ENCODE measurements around the gene RB1.

The RB1 gene

DNA sequence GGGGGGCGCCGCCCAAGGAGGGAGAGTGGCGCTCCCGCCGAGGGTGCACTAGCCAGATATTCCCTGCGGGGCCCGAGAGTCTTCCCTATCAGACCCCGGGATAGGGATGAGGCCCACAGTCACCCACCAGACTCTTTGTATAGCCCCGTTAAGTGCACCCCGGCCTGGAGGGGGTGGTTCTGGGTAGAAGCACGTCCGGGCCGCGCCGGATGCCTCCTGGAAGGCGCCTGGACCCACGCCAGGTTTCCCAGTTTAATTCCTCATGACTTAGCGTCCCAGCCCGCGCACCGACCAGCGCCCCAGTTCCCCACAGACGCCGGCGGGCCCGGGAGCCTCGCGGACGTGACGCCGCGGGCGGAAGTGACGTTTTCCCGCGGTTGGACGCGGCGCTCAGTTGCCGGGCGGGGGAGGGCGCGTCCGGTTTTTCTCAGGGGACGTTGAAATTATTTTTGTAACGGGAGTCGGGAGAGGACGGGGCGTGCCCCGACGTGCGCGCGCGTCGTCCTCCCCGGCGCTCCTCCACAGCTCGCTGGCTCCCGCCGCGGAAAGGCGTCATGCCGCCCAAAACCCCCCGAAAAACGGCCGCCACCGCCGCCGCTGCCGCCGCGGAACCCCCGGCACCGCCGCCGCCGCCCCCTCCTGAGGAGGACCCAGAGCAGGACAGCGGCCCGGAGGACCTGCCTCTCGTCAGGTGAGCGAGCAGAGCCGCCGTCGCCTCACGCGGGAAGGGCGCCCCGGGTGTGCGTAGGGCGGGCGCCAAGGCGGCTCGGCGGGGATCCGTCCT, at the start of gene RB1:
Gene RB1 (plus strand): TSS at position 393 of the 784 bp plus-strand sequence. CDS start 162 bp downstream, at position 555.
- peak in 13 of 14 donors; percentile 54 to 89 (median 75) for DNase-seq

DNA sequence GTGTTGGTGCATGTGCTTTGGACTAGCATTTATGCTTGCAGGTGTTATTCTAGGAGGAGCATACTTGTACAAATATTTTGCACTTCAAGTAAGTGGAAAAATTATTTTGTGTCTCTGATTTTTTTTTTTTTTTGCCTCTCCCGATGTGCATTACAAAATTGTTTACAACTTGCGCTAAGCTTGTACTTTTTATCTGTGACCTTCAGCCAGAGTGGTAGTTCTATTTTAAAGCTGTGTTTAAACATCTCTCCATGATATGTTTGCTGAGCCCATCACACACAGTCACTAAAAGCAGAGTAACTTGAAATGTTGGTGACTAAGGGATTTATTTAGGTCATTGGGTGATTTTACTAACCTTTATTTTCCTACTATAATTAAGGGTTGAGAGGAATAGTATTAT, 49.7 kb upstream of the RB1 start:
- DNase-seq = no peak

DNA sequence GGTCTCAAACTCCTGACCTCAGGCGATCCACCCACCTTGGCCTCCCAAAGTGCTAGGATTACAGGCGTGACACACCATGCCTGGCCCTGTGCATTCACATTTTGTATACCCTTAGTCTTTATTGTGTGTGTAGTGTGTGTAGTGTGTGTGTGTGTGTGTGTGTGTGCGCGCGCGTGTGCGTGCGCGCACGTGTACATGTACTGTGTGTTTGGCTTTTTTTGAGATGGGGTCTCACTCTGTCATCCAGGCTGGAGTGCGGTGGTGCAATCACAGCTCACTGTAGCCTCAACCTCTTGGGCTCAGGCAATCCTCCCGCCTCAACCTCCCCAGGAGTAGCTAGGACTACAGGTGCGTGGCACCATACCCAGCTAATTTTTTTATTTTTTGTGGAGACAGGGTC, 48.5 kb upstream of the RB1 start:
- DNase-seq = no peak

DNA sequence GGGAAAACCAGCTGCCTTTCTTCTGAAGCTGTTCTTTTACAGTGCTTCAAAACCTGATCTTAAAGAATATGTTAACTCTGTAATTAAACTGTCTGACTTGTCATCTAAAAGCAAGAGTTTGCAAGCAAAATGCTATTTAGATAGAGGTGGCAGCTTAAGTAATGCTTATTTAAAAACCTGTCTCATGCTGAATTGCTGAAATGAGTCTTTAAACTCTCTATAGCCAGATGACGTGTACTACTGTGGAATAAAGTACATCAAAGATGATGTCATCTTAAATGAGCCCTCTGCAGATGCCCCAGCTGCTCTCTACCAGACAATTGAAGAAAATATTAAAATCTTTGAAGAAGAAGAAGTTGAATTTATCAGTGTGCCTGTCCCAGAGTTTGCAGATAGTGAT, 47.6 kb upstream of the RB1 start:
- no peak for DNase-seq

DNA sequence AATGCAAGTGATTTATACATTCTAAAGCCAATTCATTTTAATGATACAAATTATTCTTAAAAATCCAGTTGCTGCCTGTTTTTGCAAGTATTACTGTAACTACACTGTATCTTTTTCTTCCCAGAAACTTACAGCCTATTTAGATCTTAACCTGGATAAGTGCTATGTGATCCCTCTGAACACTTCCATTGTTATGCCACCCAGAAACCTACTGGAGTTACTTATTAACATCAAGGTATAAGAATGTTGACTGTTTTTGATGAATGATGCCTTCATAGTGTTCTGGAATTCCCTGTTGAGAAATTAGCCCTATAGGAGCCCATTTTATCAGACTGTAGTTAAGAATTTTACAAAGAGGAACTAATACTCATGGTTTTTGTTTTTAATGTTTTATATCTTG, 45.5 kb upstream of the RB1 start:
- no peak for DNase-seq

DNA sequence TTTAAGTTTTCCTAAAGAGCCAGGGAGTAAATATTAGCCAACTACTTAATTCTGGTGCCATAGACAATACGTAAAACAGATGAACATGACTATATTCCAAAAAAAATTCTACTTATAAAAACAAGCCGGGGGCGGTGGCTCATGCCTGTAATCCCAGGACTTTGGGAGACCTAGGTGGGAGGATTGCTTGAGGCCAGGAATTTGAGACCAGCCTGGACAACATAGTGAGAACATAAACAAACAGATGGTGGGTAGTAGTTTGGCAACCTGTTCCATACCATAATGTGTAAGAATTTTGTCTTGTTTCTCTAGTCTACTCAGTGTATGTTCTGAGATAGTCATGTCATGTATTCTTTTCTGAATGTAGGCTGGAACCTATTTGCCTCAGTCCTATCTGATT, 45.1 kb upstream of the RB1 start:
- DNase-seq = no peak

DNA sequence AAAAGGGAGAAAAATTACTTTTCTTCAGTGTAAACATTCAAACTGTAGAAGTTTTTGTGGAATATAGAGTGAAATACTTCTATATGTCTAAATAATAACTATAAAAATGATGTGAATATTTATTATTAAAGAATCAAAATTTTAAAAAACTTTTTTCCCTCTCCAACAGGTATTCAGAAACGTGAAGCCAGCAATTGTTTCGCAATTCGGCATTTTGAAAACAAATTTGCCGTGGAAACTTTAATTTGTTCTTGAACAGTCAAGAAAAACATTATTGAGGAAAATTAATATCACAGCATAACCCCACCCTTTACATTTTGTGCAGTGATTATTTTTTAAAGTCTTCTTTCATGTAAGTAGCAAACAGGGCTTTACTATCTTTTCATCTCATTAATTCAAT, 42.6 kb upstream of the RB1 start:
- DNase-seq = no peak

DNA sequence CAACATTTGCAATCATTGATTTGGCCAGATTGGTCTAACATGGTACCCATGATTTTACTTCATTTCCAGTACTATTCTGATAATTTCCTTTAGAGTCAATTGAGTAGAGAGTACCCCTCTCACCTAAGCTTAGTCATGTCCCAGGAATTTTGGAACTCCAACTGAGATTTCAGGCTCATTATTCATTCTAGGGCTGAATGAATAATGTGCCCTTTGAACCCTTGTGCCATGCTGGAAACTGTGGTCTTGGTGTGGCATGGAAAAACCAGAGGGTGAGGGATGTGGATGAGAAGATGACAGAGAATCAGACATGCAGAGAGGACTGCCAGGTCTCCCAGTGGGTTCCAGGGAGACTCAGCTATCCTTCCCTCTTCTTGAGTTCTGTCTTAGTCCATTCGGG, 40.4 kb upstream of the RB1 start:
- DNase-seq = no peak

DNA sequence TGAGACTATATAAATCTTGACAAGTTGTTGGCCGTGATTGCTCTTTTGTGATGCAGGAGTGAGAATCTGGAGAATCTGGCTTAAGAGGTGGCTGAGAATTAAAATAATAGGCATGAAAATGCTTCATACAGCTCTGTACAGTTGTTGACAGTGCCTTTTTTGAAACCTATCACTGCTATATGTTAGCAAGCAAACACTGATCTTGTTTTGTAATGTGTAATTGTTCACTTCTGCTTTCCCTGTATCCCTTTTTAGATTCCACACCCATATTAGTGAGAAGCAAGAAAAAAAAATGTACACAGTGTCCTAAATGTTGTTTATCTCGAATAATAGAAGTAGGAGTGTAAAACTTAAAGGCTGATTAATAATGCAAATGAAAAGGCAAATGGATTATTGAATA, 39.5 kb upstream of the RB1 start:
- DNase-seq = no peak

DNA sequence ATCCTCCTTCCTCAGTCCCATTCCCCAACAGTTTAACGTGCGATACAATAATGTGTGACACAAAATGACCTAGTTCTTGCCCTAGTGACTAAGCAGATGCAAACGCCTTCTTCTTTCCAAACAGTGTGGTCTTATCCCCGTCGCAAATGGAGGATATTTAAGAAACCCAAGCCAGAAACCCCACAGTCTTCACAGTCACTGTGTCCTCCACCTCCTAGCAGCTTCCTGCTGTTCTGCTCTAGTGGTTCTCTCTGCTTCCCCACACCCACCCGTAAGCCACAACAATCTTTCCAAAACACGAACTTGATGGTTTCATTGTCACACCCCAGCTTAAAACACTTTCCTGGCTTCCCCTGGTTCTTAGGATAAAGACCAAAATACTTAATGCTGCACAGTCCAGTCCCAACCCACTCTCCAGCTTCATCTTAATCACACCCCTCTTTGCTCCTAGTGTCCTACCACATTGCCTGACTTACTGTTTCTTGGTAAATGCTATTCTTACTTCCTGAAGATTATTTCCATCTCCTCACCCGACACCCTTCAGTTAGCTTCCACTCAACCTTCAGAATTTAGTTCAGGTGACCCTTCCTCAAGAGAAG, 38.2 kb upstream of the RB1 start:
- DNase-seq = no peak

DNA sequence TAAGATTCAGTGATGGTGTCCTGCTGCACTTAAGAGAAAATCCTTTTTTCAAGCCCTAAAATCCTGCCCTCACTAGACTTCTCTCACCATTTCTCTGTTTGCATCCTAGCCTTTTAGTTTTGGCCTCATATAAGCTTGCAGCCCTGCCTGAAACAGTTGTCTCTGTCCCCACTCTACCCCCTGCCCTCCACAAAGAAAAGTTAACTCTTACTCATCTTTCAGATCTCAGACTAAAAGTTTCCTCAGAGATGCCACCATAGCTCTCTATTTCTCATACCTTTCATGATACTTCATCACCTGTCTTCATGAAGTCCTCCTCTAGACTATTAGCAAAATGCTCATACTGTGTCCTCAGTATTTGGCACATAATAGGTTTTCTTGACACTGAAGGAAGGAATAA, 37.4 kb upstream of the RB1 start:
- no peak for DNase-seq

DNA sequence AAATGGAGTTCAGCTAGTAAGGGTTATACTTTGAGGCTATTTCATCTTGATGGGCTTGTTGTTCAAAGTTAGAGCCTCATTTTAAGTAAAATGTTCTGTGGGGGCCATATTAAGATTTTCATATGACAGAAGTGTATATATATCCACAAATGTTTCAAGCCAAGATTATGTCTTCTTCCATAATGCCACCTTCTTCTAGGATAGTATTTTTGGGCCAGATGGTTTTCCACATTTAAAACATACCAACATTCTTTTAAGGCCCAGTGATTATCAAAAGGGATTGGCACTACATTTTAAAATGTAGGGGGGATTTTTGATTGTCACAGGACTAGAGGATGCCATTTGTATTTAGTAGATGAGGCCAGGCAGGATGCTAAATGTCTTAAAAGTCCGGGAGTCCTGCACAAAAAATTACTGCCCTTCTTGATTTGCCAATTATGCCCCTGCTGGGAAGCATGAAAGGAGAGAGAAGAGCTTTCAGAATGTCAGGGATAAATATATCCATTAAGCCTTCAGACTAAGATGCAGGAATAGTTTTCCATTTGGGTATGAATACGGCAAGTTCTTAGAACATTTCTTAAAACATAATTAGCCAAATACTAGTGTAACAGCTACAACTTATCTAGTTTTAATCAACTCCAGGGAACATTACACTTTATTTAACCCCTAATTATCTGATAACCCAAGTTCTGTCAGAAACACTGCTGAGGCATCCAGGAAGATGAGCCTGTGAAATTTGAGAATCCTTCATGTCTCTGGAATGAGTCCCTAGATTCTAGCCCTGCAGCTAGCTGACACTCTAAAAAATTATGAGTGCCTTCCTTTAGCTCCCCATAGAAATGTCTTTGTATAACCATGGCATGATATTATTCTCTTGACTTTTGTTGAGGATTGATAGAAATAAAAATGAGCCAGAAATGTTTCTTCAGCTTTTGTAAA, 36.6 kb upstream of the RB1 start:
- DNase-seq = no peak

DNA sequence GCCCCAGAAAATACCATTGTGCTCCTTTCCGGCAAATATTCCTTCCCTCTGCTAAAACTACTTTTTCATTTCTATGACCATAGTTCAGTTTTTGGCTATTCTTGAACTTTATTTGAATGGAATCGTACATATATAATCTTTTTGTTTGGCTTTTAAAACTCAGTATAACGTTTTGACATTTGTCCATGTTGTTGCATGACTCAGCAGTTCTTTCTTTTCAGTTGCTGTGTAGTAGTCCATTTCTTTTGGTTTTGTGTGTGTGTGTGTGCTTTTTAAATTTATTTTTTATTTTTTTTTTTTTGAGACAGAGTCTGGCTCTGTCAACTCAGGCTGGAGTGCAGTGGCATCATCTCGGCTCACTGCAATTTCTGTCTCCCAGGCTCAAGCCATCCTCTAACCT, 35.5 kb upstream of the RB1 start:
- DNase-seq = no peak

DNA sequence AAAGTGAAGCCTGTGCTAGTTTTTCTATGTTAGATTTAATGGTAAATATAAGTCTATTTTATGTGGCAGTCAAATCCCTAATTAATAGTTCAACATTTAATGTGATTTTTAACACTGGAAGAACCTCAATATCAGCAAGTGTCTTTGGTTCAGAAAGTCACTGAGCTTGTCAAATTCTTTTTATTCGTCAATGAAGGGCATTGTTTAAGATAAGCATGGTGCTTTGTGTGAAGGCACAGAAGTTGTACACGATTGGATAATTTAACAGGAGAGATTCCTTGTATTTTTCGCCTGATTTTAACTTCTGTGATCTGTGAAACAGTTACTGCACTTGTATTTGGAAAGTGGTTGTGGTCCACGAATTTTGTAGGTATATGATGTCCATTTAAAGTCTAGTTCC, 30.2 kb upstream of the RB1 start:
- no peak for DNase-seq

DNA sequence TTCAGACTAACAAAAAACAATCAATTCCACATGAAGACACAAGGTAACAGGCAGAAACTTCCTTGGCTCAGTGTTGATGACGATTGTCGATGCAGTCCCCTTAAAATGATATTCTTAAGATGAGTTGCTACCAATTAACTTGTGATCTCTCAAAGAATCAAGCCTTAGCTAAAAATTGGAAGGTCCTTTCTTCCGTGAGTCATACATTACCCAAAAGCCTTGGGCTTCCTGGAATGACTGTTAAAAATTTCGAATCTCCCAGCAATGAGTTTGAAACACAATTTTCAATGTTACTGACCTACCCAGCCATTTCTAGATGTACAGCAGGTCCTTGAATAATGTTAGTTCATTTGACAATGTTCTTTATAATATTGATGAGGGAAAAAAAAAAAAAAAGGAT, 28.0 kb upstream of the RB1 start:
- no peak for DNase-seq

DNA sequence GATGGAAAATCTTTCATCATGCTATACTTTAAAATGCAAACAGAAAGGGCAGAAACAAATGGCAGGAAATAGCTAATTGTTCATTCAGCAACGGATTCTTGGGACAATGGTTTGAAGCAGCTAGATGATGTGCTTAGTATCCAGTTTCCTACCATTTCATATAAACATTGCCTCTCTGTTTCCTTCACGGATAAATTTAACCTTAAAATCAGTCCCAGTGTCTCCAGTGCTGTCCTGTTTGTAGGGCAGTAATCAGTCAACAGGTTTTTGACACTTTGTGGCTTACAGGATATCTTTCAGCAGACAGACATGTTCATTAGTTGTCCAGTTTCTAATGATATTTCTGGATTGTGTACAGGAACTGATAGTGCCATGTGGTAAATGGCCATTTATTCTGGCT, 24.7 kb upstream of the RB1 start:
- no peak for DNase-seq

DNA sequence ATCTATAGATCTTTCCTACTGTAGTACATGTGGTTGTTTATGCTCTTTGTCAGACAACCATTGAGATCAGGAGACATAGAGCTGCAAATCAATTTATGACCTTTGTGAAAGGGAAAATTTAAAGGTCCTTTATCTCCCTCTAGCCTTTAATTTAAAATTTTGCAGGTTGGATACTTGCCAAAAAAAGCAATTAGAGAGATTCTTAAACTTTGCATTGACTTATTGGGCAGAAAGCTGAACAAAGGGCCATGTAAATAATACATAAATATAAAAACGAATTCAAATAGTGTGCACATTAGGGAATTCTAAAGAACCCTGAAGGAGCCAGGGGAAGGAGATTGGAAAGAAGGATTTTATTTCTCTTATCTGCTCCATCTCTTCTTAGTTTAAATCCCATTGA, 22.0 kb upstream of the RB1 start:
- no peak for DNase-seq

DNA sequence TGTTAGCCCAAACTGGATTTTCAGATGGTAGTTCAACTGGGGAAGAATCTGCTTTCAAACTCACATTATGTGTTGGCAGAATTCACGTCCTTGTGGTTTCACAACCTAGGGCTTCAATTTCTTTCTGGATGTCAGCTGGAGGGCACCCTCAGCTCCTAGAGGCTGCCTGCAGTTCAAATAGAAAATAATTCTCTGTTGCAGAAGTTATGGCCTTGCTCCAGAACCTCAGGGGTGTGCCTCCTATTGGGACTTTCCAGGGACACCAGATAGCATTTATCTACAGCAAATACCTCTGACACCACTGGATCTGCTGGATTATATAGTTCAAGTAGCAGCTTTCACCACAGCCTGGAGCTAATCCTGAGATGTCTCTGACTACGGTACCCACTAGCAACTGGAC, 11.8 kb upstream of the RB1 start:
- DNase-seq = no peak

DNA sequence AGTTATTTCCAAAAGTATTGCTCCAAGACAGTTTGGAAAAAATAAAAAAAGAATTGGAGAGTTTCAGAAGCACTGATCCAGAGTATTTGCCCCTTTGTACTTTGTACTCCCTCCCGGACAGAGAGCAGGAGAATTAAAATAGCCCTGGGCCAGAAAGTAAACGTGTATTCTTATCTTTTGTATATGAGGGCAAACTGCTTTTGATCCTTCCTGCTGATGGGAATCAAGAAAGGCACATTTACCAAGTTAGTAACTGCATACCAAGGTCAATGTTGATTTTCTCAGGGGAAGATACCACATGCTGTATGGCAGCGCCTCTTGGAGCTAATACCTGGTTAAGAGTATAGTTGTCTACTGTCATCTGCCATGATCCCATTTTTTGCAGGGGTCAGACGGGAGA, 10.9 kb upstream of the RB1 start:
- DNase-seq = no peak

DNA sequence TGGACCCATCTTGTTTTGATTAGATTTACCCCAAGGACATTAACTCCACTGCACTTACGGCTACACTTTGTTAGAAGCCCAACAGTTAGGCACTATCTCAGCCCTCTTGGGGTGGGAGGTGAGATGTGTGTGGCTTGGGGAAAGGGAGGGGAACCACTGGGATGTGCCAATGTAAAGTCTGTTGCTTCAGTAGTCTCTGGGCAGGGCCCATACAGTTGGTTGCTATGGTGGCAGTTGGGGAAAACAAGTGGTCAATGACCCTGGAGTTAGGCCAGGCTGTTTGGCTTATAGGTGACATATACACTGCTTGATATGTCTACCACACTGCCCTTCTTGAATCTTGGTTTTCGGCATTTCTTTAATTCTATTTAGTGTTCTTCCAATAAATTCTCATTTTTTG, 8.9 kb upstream of the RB1 start:
- no peak for DNase-seq

DNA sequence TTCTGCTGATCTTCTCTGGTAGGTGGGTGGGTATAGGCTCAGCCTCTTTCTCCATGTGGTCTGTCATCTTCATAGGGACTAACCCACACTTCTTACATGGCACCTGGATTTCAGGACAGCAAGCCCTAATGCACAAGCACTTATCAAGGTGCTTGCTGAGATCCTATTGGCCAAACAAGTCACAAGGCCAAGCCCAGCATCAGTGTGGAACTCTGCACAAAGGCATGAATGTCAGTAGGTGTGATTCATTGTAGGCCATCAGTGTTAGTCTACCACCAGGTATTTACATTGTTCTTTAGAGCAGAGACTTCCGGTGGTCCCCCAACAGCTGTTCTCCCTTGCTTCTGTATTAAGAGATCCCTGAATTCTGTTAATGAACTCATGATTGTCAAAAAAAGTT, 8.3 kb upstream of the RB1 start:
- DNase-seq = no peak

DNA sequence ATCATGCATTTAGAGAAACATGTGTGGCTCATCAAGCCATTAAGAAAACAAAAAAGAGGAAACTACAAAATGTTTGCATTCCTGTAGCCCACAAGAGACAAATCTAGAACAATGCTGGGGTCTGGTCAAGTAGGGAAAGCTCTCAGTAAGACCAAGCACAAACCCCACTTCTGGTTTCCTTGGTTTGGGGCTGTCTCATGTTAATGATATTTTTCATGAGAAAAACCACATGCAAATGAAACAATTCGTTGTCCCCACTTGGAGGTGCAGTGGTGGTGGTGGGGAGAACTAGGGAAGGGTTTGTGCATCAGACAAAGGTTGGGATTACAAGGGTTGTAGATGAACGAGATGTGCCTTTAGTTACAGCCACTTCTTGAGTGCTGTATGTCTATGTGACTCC, 7.0 kb upstream of the RB1 start:
- no peak for DNase-seq

DNA sequence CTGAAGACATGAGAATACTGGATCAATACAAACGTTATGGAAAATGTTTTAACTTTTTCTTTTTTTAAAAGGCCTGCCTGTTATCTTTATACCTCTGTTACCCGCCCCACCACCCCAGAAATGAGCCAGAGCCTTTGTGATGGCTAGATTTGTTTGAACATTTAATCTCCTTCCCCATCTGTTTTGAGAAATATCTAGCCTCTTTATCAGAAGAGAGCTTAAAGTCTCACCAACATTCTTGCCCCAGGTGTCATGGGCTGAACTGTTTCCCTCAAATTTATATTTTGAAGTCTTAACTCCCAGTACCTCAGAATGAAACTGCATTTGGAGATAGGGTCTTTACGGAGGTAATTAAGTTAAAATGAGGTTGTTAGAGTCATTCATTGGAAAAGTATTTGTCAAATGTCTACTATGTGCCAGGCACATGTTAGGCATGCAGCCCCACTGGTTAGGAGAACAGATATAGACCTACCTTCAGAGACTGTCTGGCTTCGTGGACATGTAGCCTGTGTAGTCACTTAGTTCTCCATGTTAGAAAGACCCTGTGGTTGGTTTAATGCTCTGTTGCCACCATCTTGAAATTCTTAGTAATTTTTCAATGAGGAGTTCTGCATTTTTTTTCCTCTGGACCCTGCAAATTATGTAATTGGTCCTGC, 6.3 kb upstream of the RB1 start:
- DNase-seq = no peak
